HEK293T (cell line): Measurements from ENCODE around the gene NEGR1.

Experiments used
- ARNT ChIP-seq: fragments of 450-650 bp; IDR thresholded peaks from 2 replicates; pipeline ENCODE4 v1.6.1; 2017; ENCODE audit warnings: mild to moderate bottlenecking
- BHLHE40 ChIP-seq: fragments of 450-650 bp; IDR thresholded peaks from 2 replicates; pipeline ENCODE4 v1.6.1; 2016; ENCODE audit warnings: mild to moderate bottlenecking, moderate library complexity, borderline replicate concordance
- ELF4 ChIP-seq: fragments of 450-650 bp; IDR thresholded peaks from 2 replicates; pipeline ENCODE4 v1.6.1; 2017; ENCODE audit warnings: antibody characterized with exemption
- FOXA1 ChIP-seq: fragments of 450-650 bp; IDR thresholded peaks from 2 replicates; pipeline ENCODE4 v1.6.1; 2016; ENCODE audit warnings: mild to moderate bottlenecking
- FOXK2 ChIP-seq: fragments of 450-650 bp; IDR thresholded peaks from 2 replicates; pipeline ENCODE4 v1.6.1; 2016; ENCODE audit warnings: mild to moderate bottlenecking
- FOXM1 ChIP-seq: fragments of 450-650 bp; IDR thresholded peaks from 2 replicates; pipeline ENCODE4 v1.6.1; 2017; ENCODE audit warnings: mild to moderate bottlenecking, borderline replicate concordance
- HDGF ChIP-seq: fragments of 450-650 bp; IDR thresholded peaks from 2 replicates; pipeline ENCODE4 v1.6.1; 2017; ENCODE audit warnings: antibody characterized with exemption, borderline replicate concordance
- SP1 ChIP-seq: fragments of 450-650 bp; IDR thresholded peaks from 2 replicates; pipeline ENCODE4 v1.6.1; 2017
- SUZ12 ChIP-seq: fragments of 450-650 bp; IDR thresholded peaks from 2 replicates; pipeline ENCODE4 v1.6.1; 2016; ENCODE audit warnings: mild to moderate bottlenecking
- TARDBP ChIP-seq: fragments of 450-650 bp; IDR thresholded peaks from 2 replicates; pipeline ENCODE4 v1.6.1; 2016
- ZNF384 ChIP-seq: fragments of 450-650 bp; IDR thresholded peaks from 2 replicates; pipeline ENCODE4 v1.6.1; 2016

DNA sequence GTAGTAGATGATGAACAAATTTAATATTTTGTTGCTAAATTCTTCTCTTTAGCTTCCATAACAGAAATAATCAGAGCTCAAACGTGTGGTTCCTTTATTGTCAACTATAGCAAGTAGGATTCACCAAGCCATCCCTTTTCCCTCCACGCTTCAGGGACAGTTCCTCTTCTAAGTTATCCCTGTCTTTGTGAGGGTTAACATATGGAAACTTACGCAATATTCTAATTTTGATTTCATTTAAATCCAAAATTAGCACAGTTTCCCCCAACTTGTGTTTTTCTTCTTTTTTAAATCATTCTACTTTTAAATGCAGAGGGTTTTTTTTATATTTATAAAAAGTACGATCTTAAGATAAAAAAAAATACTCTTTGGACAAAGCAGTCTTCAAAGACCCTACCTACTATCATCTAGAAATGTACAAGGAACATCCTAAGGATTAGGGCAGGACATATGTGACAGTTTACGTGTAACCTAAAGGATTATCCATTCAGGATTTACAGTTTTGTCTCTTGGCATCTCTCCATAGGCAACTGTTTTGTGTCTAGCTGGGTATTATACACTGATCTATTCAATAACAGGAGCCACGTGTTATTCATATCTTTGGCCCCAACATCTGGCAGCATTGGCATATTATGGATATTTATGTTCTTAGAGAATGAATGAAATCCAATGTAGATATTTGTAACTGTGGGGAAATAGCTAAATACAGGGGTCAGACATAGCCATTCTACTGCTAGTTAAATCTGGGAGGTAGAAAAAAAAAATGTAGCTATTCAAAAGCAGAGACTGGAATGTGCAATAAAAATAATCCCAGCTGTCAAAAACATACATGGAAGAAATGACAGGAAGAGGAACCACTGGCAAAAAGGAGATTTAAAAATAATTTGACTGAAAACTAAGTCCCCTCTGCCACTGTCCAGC, 272.9 kb downstream of the NEGR1 start:
- no peak for TF ChIP-seq FOXM1
- TF ChIP-seq ZNF384: no peak
- no peak for TF ChIP-seq ELF4
- TF ChIP-seq SP1: no peak
- no peak for TF ChIP-seq SUZ12
- no peak for TF ChIP-seq FOXK2
- TF ChIP-seq FOXA1: no peak
- TF ChIP-seq BHLHE40: no peak
- TF ChIP-seq ARNT: no peak
- no peak for TF ChIP-seq TARDBP
- TF ChIP-seq HDGF: no peak
